GM19438 (cell line): ENCODE measurements around the gene CST3.
"Not testable (repeated sequence)": the region's sequence is repeated elsewhere in the genome, so short reads cannot be mapped to it uniquely, and the experiment has no call there.

Experiments used
- ATAC-seq: cut with Tn5 transposase; IDR thresholded peaks from one replicate; pipeline ENCODE4 v1.9.1; 2021; ENCODE audit warnings: low read depth; ENCODE audit not compliant: unreplicated experiment

Gene CST3

DNA sequence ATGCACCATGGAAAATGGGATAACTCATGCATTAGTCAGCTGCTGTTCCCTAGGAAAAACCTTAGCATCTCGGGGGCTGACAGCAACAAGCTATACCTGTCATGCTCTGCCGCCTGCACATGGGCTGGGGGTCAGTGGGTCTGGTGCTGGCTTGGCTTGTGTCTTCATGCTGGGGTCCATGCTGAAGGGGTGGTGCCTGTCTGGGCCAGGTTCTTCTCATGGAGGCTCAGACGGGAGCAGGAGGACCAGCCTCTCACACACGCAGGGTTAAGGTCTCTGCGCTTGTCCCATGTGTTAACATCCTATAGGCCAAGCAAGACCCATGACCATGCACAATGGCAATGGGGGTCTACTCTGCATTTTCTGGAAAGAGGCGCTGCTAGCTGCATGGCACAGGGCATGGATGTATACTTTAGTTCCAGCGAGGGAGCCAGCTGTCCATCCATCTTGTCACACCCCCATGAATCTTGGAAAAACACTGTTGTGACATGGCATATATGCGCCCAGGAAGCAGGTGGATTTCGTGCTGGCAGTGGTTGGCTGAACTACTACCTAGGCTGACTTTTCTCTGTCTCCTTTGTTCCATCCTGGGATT lies 24.6 kb upstream of the CST3 start:
- ATAC-seq: no peak

DNA sequence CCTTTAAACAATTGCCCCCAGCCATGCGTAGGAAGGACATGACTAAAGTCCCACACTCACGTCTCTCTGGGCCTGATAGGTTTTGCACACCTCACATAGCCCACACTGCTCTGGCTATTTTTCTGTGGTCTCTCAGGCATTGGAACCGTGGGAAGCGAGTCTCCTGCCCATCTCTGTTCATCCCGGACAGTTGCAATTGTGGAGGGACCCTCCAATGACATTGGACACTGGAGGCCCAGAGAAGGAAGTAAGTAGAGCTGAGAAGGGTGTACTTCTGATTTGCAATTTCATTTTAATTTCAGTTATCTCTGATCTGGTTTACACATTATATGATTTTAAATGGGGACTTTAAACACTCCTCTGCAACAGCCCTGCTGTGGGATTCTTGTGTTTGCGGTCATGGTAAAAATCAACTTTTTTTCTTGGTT lies 23.3 kb upstream of the CST3 start:
- ATAC-seq: no peak

DNA sequence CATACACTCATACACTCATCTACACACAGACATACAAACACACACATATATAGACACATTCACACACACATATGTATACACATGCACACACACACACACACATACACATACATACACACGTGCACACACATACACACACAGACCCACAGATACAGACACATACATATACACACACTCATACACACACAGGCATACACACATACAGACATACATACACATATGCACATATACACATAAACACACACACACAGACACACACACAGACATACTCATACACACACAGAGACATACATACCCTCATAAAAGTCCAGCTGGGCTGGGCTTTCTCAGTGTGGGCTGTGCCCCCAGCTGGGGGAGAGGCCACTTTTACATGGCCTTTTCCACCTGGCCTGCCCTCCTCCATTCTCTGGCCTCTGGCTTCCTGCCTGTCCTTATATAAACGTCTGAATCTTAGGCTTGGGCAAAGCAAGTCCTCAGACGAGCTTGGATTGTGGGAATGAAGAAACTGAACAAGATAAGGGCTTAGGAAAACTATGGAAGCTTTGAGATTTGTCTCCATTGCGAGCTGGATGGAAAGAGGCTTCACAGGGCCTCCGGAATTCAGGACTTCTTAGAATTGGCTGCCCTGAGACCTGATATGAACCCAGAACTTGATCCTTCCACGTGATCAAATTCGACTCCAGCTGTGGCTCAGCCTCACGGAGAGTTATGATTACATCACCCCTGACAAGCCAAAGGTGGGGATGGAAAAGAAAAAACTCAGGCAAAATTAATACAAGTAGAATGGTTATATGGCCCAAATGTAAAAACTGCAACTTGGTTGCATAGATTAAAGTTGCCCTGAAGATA lies 22.5 kb upstream of the CST3 start:
- no peak for ATAC-seq

DNA sequence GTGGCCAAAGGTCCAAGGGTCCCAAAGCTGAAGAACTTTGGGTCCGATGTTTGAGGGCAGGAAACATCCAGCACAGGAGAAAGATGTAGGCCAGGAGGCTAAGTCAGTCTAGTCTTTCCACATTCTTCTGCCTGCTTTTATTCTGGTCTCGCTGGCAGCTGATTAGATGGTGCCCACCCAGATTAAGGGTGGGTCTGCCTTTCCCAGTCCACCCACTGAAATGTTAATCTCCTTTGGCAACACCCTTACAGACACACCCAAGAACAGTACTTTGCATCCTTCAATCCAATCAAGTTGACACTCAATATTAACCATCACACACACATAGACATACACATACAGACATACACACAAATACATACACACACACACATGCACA lies 21.8 kb upstream of the CST3 start:
- not testable (repeated sequence) for ATAC-seq

DNA sequence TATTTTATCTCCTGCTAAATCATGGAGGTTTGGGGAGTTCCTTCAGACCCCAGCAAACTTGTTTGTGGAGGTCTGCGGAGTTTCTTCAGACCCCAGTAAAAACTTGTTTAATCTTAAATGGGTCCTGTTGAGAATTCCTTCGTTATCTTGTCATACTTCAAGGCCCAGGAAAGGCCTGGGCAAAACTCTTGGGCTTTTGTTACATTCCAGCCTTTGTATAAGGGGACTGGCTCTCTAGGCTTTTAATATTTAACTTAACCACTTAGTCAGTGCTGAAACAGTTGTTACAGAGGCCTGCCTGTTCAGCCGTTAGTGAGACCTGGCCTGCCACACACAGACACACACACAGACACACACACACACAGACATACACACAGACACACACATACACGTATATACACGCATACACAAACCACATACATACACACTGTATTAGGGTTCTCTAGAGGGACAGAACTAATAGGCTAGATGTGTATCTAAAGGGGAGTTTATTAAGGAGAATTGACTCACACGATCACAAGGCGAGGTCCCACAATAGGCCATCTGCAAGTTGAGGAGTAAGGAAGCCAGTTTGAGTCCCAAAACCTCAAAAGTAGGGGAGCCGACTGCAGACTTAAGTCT lies 21.3 kb upstream of the CST3 start:
- ATAC-seq: no peak

DNA sequence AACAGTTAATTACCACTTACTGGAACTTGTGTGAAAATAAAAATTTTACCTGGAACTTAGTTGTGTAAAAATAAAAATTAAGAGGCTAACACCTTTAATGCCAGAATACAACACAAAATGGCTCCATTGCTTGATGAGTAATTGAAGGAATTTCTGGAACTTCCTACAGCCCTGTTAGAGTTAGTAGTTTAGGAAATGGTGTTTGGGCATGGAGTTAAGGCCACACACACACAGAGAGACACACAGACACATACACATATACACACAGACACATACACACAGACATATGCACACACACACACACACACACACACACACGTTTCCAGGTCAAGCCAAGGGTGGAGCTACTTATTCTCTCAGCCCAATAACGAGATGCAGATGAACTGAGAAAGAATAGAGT lies 20.6 kb upstream of the CST3 start:
- no peak for ATAC-seq

GRCh38 chr20:23657202-23657601 lies 19.4 kb upstream of the CST3 start:
- no peak for ATAC-seq

GRCh38 chr20:23656372-23656771 lies 18.6 kb upstream of the CST3 start:
- ATAC-seq: no peak

- ATAC-seq: no peak
These were observed 17.9 kb upstream of the CST3 start for GRCh38 chr20:23655491-23656211.

DNA sequence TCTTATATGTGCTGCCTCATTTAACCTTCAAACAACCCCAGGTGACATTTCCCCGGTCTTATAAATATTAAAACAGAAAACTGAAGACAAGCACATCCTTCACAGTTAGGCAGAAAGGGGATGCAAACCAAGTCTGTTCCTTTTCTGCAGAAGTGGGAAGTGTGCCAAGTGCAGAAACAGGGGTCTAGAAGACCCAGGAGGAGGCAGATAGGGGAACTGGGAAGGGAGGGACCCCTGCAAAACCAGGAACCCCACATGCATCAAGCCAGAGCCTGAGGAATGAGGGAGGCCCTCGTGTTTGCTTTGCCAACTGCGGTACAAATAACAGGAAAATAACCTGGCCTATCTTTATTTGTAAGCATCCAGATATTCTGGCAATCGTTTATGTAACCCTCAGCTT lies 17.0 kb upstream of the CST3 start:
- ATAC-seq: no peak

DNA sequence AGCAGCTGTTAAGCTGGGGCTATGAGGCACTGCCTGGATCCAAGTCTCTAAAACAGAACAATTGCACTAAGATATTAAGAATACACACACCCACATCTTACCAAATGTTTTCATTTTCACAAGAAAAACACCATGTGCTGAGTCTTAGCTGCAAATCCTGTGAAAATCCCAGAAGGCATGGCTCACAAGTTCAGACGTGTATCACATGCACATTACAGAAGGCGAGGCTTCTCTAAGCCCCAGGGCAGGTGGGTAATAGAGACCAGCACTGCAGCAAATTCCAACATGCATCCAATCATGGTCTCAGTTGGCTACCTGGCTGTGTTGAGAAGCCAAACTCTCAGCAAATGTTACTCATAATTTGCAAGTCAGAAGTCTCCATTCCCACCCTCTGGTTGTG lies 16.2 kb upstream of the CST3 start:
- ATAC-seq: no peak

- no peak for ATAC-seq
These were observed 15.7 kb upstream of the CST3 start for GRCh38 chr20:23653400-23653938.

GRCh38 chr20:23652926-23653325 lies 15.2 kb upstream of the CST3 start:
- ATAC-seq: no peak

DNA sequence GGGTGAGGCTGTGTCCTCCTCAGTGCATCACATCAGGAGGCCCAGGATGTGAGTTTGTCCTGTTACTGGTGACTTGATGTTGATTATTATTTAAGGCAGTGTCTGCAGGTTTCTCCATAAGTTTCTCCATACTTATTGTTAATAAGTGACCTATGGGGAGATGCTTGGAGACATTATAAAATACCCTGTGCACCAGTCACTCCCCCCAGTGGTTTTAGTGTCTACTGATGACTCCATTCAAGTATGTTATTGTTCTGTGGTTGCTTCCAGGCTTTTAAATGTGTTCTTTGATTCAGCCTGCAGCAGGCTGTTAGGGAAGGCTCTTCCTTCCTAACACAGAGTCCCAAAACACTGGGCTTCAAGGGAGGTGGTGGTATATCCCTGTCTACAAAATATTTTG lies 14.6 kb upstream of the CST3 start:
- ATAC-seq: no peak

GRCh38 chr20:23651117-23651516 lies 13.4 kb upstream of the CST3 start:
- no peak for ATAC-seq

DNA sequence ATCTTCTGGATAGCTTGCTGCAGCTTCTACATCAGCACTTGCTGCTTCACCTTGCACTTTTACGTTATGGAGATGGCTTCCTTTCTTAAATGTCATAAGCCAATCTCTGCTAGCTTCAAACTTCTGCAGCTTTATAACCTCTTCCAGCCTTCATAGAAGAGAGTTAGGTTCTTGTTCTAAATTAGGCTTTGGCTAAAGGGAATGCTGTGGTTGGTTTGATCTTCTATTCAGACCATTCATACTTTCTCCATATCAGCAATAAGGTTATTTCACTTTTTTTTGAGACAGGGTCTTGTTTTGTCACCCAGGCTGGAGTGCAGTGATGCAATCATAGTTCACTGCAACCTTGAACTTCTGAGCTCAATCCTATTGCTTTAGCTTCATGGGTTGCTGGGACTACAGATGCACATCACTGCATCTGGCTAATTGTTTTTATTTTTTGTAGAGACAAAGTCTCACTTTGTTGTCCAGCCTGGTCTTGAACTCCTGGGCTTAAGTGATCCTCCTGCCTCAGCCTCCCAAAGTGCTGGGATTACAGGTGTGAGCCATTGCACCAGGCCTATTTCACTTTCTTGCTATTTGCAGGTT lies 12.2 kb upstream of the CST3 start:
- ATAC-seq: no peak

GRCh38 chr20:23649242-23649641 lies 11.5 kb upstream of the CST3 start:
- no peak for ATAC-seq

DNA sequence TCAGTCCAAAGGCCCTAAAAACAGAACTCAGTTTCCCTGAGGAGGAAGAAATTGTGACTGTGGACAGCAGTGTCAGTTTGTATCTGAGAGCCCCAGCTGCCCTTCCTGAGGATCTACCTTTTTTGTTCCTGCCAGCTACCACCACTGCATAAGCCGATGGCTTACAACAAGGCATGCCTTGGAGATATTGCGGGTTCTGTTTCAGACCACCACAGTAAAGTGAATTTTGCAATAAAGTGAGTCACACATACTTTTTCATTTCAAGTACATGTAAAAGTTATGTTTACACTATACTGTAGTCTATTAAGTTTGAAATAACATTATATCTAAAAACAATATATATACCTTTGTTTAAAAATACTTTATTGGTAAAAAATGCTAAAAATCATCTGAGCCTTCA lies 9.6 kb upstream of the CST3 start:
- ATAC-seq: no peak

DNA sequence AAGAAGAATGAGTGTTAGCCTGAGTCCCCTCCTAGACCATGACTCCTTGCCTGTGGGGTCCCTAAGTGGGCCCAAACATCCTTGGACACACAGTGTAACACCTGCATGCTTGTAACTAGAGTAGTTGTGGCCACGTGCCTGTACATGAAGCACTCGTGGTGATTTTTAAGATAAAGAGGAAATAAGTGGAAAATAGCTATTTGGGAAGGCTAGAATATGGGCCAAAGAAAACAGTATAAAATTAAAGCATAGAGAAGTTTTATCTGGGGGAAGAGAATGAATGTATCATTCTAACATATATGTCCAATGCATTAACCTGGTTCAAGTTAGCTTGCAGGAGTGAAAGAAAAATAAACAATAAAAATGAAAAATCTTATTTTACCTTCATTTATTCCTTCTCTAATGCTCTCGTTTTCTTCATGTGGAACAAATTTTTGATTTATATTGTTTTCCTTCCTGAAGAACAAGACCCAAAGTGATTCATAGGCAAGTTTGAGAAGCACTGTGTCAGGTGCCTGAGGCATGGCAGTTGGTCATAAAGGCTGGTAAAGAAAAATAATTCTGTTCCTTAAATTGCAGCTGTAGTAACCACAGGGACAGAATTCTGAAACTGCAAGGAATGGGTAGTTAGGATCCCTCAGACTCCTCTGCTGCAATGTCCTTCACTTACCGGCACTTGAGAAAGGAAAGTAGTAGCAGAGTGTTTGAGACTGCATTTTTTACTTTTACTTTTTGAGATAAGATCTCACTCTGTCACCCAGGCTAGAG lies 8.5 kb upstream of the CST3 start:
- no peak for ATAC-seq

DNA sequence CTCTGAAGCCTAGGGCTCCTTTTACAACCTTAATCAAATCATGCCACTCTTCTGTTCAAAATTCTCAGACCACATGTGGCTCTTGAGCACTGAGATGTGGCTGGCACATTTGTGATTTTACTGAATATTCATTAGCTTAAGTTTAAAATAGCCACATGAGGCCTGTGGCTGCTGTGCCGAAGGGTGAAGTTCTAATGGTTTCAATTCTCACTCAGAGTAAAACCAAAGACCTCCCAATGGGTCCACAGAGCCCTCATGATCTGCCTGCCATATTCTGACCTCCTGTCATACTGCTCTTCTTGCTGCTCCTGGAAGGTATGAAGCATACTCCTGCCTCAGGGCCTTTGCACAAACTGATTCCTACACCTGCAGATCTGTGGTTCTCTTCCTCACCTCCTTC lies 7.8 kb upstream of the CST3 start:
- ATAC-seq: no peak
